RWPE1 (cell line): ENCODE results near the gene SYT14.

ENCODE experiments used
- CTCF ChIA-PET: fragments of 350-600 bp; sonication (Branson Sonifier 250); formaldehyde crosslinking; extraction: SDS; loops from one replicate; lab custom pipeline; 2021; lab: Yijun Ruan, JAX
- POLR2A ChIA-PET: fragments of 400-600 bp; formaldehyde crosslinking; extraction: SDS; loops from one replicate; lab custom pipeline; 2020; ENCODE audit warnings: antibody characterized with exemption; ENCODE audit not compliant: low non-redundant PET; lab: Yijun Ruan, JAX
- DNase-seq: peaks from one replicate; pipeline ENCODE4 v3.0.0; 2012; ENCODE audit warnings: low spot score
- H3K27ac ChIP-seq: fragments of 450-650 bp; 2 replicates; pipeline ENCODE4 v1.5.1; 2017
- CTCF ChIP-seq: fragments of 450-650 bp; conservative IDR thresholded peaks from 2 replicates; pipeline ENCODE4 v1.5.1; 2017; ENCODE audit warnings: low read depth, mild to moderate bottlenecking

The SYT14 gene

GRCh38 chr1:210061992-210062391, 124.0 kb downstream of the SYT14 start:
- no peak for TF ChIP-seq CTCF
- CTCF ChIA-PET, result no interaction called here
- POLR2A ChIA-PET, result no interaction called here
- DNase-seq, result no peak
- H3K27ac ChIP-seq, result no peak overlapping the region

GRCh38 chr1:210070531-210070930, 132.5 kb downstream of the SYT14 start:
- POLR2A ChIA-PET, result no interaction called here
- no peak for TF ChIP-seq CTCF
- CTCF ChIA-PET, result interaction anchor here (0.9 kb wide), 1 partner anchor 25 kb away, joined by 3 read pairs; no protein-coding TSS in a partner anchor
- no peak overlapping the region for H3K27ac ChIP-seq
- DNase-seq, result no peak

- H3K27ac ChIP-seq, result no peak overlapping the region
- no peak for DNase-seq
- POLR2A ChIA-PET, result no interaction called here
- no peak for TF ChIP-seq CTCF
- CTCF ChIA-PET, result interaction anchor here (0.6 to 0.8 kb wide), 3 partner anchors 10 to 247 kb away, joined by 3 to 5 read pairs (median 3); no protein-coding TSS in a partner anchor
These were observed 134.1 kb downstream of the SYT14 start for GRCh38 chr1:210072129-210072528.

GRCh38 chr1:210072896-210073504, 135.0 kb downstream of the SYT14 start:
- POLR2A ChIA-PET, result no interaction called here
- H3K27ac ChIP-seq, result no peak overlapping the region
- CTCF ChIA-PET, result interaction anchor here (0.6 to 0.8 kb wide), 2 partner anchors 9 to 246 kb away, joined by 3 to 5 read pairs; no protein-coding TSS in a partner anchor
- no peak for DNase-seq
- TF ChIP-seq CTCF, result no peak

GRCh38 chr1:210074904-210075303, 136.9 kb downstream of the SYT14 start:
- DNase-seq, result no peak
- TF ChIP-seq CTCF, result no peak
- no peak overlapping the region for H3K27ac ChIP-seq
- ChIA-PET POLR2A (no interaction called here), CTCF (no interaction called here)

- ChIA-PET POLR2A (no interaction called here), CTCF (no interaction called here)
- DNase-seq, result no peak
- H3K27ac ChIP-seq, result no peak overlapping the region
- no peak for TF ChIP-seq CTCF
These were observed 138.6 kb downstream of the SYT14 start for GRCh38 chr1:210076620-210077019.
